Measurements from ENCODE around the gene LSM5.

DNA sequence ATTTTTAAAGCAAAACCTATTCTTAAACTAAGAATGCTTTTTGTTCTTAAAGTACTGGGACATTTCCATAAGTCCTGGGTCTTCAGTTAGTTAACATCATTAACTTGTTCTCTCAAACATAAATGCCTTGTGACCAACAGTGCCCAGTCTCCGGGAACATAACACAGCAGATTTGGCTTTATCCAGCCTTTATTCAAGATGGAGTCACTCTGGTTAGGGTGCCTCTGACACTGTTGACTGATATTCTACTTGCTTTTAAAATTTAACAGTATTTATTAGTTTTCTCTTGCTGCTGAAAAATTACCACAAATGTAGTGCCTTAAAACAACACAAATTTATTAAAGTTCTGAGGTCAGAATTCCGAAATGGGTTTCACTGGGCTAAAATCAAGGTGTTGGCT, 49.2 kb upstream of the LSM5 start:
- TF ChIP-seq, protein P1, sequence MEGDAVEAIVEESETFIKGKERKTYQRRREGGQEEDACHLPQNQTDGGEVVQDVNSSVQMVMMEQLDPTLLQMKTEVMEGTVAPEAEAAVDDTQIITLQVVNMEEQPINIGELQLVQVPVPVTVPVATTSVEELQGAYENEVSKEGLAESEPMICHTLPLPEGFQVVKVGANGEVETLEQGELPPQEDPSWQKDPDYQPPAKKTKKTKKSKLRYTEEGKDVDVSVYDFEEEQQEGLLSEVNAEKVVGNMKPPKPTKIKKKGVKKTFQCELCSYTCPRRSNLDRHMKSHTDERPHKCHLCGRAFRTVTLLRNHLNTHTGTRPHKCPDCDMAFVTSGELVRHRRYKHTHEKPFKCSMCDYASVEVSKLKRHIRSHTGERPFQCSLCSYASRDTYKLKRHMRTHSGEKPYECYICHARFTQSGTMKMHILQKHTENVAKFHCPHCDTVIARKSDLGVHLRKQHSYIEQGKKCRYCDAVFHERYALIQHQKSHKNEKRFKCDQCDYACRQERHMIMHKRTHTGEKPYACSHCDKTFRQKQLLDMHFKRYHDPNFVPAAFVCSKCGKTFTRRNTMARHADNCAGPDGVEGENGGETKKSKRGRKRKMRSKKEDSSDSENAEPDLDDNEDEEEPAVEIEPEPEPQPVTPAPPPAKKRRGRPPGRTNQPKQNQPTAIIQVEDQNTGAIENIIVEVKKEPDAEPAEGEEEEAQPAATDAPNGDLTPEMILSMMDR (IDR thresholded peaks at IDR 0.05): no peak
- no peak for TF ChIP-seq POLR2AphosphoS5 (IDR thresholded peaks at IDR 0.05)

Measured in prostate gland (tissue), 2 donors.